ENCODE measurements around the gene GRAP2.

GRAP2 gene

GRCh38 chr22:40018051-40018450 lies 117.2 kb downstream of the GRAP2 start:
- no peak for DNase-seq (ENCODE audit: low read depth)

GRCh38 chr22:40019100-40019499 lies 118.2 kb downstream of the GRAP2 start:
- no peak for DNase-seq (ENCODE audit: low read depth)

- DNase-seq (ENCODE audit: low read depth) = no peak
Observed at GRCh38 chr22:40020956-40021355, 120.1 kb downstream of the GRAP2 start.

GRCh38 chr22:40021401-40022000 lies 120.6 kb downstream of the GRAP2 start:
- DNase-seq (ENCODE audit: low read depth) = no peak

- DNase-seq (ENCODE audit: low read depth) = no peak
Observed at GRCh38 chr22:40022536-40023240, 121.8 kb downstream of the GRAP2 start.

Data from stimulated activated CD8-positive, alpha-beta memory T cell treated with anti-CD3 and anti-CD28 coated beads, Interleukin-4, amount 100 ng/mL, for 24 hours (primary cell).